NCI-H1417 (cell line): ENCODE data around the gene CCDC160.
"Not testable (repeated sequence)": the region's sequence is repeated elsewhere in the genome, so short reads cannot be mapped to it uniquely, and the experiment has no call there.

Experiments
- DNase-seq, 3 experiments: peaks; one replicate each; lab custom pipeline; 2025; lab: John Stamatoyannopoulos, UW

CCDC160 gene

GRCh38 chrX:134236626-134237614 lies at the start of gene CCDC160:
CCDC160 (plus strand) TSS chrX:134237182; CDS start chrX:134244801, 7,619 bp downstream.
- peak in 2 of 3 experiments; percentile 37 to 61 for DNase-seq

- DNase-seq, result no peak
Measured at GRCh38 chrX:134191281-134191680, 45.7 kb upstream of the CCDC160 start.

GRCh38 chrX:134194915-134195314 lies 42.1 kb upstream of the CCDC160 start:
- DNase-seq, result no peak

GRCh38 chrX:134202561-134202960 lies 34.4 kb upstream of the CCDC160 start:
- no peak for DNase-seq

GRCh38 chrX:134206221-134206620 lies 30.8 kb upstream of the CCDC160 start:
- no peak for DNase-seq

- no peak for DNase-seq
Measured at GRCh38 chrX:134210465-134210864, 26.5 kb upstream of the CCDC160 start.

GRCh38 chrX:134235236-134235635 lies 1.7 kb upstream of the CCDC160 start:
- DNase-seq, result no peak

- DNase-seq, result not testable (repeated sequence)
Measured at GRCh38 chrX:134238144-134238543, 1.2 kb downstream of the CCDC160 start.

- no peak for DNase-seq
Measured at GRCh38 chrX:134239016-134239415, 2.0 kb downstream of the CCDC160 start.

GRCh38 chrX:134240209-134240608 lies 3.2 kb downstream of the CCDC160 start:
- peak in 1 of 3 experiments; percentile 26 for DNase-seq

- DNase-seq, result no peak
Measured at GRCh38 chrX:134241960-134242619, 5.1 kb downstream of the CCDC160 start.

GRCh38 chrX:134244043-134244442 lies 7.1 kb downstream of the CCDC160 start:
- DNase-seq, result no peak

GRCh38 chrX:134246282-134246681 lies 9.3 kb downstream of the CCDC160 start:
- no peak for DNase-seq

GRCh38 chrX:134247492-134247891 lies 10.5 kb downstream of the CCDC160 start:
- DNase-seq, result no peak

GRCh38 chrX:134249241-134249640 lies 12.3 kb downstream of the CCDC160 start:
- no peak for DNase-seq

- no peak for DNase-seq
Measured at GRCh38 chrX:134251241-134251640, 14.3 kb downstream of the CCDC160 start.

GRCh38 chrX:134254511-134254910 lies 17.5 kb downstream of the CCDC160 start:
- DNase-seq, result no peak

GRCh38 chrX:134255555-134255954 lies 18.6 kb downstream of the CCDC160 start:
- DNase-seq, result no peak

- DNase-seq, result peak in 1 of 3 experiments; percentile 6
Measured at GRCh38 chrX:134256684-134257083, 19.7 kb downstream of the CCDC160 start.

GRCh38 chrX:134258202-134258601 lies 21.2 kb downstream of the CCDC160 start:
- DNase-seq, result no peak

- not testable (repeated sequence) for DNase-seq
Measured at GRCh38 chrX:134285934-134286333, 49.0 kb downstream of the CCDC160 start.

- DNase-seq, result no peak
Measured at GRCh38 chrX:134287346-134287745, 50.4 kb downstream of the CCDC160 start.

- no peak for DNase-seq
Measured at GRCh38 chrX:134294548-134294947, 57.6 kb downstream of the CCDC160 start.
